Kidney tubule cell (primary cell): ENCODE data around the gene RANBP6.

Experiments used
- DNase-seq: peaks from one replicate; pipeline ENCODE4 v3.0.0-alpha.2; 2018; ENCODE audit warnings: low spot score

Gene RANBP6

GRCh38 chr9:6007058-6007769 lies 8.2 kb downstream of the RANBP6 start:
- DNase-seq: peak; percentile 87

- DNase-seq: no peak
Measured at GRCh38 chr9:6006749-6007057, 8.7 kb downstream of the RANBP6 start.

DNA sequence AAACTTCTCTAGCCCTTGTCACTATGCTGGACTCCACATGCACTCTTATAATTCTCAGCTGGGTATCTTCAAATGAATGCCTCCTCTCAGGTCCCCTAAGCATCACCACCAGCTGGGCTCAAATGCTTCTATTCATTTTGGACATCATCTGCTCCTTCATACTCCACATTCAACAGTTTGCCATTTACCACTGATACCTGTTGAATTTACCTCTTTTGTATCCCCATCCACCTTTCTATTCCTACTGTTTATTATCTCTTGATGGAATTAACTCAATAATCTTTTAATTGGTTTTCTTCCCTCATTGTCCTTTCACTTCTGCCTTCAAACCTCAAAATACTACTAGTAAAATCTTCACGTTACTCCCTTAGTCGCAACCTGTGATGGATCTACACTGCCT lies 14.5 kb downstream of the RANBP6 start:
- DNase-seq: no peak

DNA sequence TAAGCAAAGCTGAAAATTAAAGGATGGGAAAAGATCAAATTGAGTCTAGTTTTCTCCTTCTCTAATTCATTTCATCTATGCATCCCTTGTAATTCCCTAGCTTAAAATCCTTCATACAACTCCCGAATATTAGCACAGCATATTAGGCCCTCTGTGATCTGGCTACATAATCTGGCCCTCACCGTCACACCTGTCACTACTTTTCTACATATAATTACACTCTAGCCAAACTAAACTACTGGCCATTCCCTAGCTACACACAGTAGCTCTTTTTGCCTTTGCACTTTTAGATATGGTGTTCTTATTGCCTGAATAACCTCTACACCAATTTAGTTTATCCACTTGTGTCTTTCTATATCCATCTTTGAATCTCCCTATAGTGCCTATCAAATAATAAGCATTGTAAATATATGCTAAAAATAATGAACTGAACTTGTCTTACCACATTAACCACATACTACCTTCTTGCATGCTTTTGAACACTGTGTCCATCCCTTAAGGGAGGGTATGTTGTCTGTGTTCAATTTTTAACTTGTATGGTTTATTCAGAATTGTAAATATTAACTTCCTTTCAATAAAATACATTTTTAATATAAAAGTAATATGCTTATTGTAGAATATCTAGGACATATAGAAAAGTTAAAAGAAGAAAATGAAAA lies 15.9 kb downstream of the RANBP6 start:
- no peak for DNase-seq

- DNase-seq: no peak
Measured at GRCh38 chr9:5994493-5994892, 20.9 kb downstream of the RANBP6 start.

DNA sequence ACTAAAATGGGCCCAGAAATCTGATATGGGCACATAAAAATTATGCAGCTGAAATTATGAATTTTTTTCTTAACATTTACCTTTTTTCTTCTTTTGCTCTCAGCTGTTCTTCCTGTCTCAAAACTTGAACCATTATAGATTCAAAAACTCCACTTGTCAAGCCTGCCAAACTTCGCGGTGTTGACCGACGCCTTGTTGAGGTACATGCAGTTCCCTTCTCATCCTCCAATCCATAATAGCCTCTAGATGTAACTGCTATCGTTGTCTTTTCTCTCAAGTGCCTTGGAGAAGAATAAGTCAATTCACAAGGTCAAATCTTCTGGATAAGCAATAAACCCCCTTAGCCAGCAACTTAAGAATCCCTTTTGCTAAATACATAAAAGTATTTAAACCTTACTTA lies 27.2 kb downstream of the RANBP6 start:
- DNase-seq: no peak

DNA sequence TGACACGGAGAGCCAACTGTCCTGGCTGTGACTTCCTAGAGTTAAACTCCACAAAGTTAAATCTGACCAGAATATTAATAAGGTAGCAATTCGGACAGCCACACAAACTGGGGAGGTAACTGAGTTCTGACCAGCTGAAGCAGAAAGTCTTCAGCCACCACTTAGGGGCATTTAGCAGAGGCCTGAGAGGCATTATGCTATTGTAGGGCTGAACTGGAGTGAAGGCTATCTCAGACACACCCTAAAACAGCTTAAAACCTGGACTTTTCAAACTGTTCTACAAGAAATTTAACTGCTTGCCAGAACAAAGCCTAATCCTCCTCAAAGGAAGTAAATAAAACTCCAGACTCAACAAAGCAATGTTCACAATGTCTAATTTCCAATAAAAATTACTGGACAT lies 32.4 kb downstream of the RANBP6 start:
- no peak for DNase-seq

GRCh38 chr9:5982317-5982716 lies 33.1 kb downstream of the RANBP6 start:
- DNase-seq: no peak

- DNase-seq: no peak
Measured at GRCh38 chr9:5978523-5978922, 36.9 kb downstream of the RANBP6 start.

DNA sequence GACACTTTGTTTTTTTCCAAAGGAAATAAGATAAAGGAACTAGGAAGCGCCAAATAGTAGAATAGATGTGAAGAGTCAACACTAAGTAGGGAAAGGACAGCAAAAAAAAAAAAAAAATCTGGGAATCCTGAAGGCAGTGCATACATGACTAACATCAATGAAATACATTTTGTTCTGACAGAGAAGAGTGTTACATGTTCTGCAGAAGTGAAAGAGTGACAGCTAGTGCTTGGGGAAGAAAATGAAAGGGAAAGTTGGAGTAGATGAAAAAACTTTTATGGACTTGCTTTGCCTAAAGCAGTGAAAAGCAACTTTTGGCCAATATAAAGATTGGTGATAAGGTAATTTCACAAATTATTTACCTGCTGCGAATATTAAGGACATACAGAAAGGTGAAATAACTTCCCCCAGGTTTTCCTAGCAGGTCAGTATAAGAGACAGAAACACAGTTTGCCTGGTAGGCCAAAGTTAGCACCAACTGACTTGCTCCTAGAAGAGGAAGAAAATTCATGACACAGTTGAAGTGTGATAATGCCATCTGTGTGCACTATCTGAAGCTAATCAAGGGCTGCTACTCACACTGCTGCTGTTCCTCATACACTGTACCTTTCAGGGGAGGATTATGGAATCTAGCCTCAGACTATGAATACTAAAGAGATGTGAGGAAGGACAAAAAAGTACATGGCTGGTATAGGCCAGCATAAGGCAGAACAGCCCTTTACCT lies 38.6 kb downstream of the RANBP6 start:
- DNase-seq: no peak

GRCh38 chr9:5971740-5972139 lies 43.7 kb downstream of the RANBP6 start:
- no peak for DNase-seq
